HepG2 (cell line): Measurements from ENCODE around the gene CTNNA3. TPM values are rescaled to one million over a fixed set of nuclear protein-coding genes. Genes with fewer than 3 reads are reported as not detected.

Source experiments
- ATAC-seq: fragments of 200-7000 bp; cut with Tn5 transposase; 3 replicates; pipeline ENCODE4 v1.9.1; 2020; ENCODE audit warnings: mild to moderate bottlenecking, moderate library complexity
- BruUV-seq: library from RNA; stranded (reverse); fragments of 400-500 nt; replicated peaks from 2 replicates; lab custom pipeline; 2021; lab: Mats Ljungman, UMichigan
- CTCF ChIA-PET: fragments of 300-600 bp; formaldehyde crosslinking; extraction: SDS; loops from one replicate; lab custom pipeline; 2021; ENCODE audit warnings: low total read pairs, inconsistent platforms, low intra/inter-chr PET ratio; lab: Yijun Ruan, JAX
- POLR2A ChIA-PET: fragments of 350-600 bp; sonication (Branson Sonifier 250); formaldehyde crosslinking; loops from one replicate; lab custom pipeline; 2020; ENCODE audit warnings: antibody characterized with exemption, inconsistent platforms; lab: Yijun Ruan, JAX
- DNase-seq: peaks from one replicate; pipeline ENCODE4 v3.0.0-alpha.2; 2015; ENCODE audit warnings: low spot score
- FAIRE-seq: peaks from 3 replicates; lab custom pipeline; 2011; peaks lifted over from hg19 to GRCh38; lab: Jason Lieb, UNC
- H2AFZ ChIP-seq: one replicate; pipeline ENCODE4 v1.6.1; 2011; ENCODE audit warnings: low read length, inconsistent platforms
- H3K27ac ChIP-seq: fragments of 300-600 bp; 3 replicates; pipeline ENCODE4 v1.8.0; 2011; ENCODE audit warnings: mixed run types, mild to moderate bottlenecking, mixed read lengths, low read length, inconsistent platforms; ENCODE audit not compliant: insufficient read depth; ENCODE audit errors: extremely low read length
- H3K27me3 ChIP-seq, 2 experiments: fragments of 200-600 bp in 1 of 2; 2 replicates in 1 of 2; 3 replicates in 1 of 2; pipeline versions ENCODE4 v1.6.0 to v1.8.0; 2011; ENCODE audit warnings: low read length in 2 of 2, mild to moderate bottlenecking in 2 of 2, moderate library complexity in 2 of 2, inconsistent platforms in 1 of 2; ENCODE audit not compliant: insufficient read depth in 2 of 2, control insufficient read depth in 1 of 2
- H3K36me3 ChIP-seq, 2 experiments: fragments of 200-600 bp in 1 of 2; replicated peaks in 1 of 2; 2 replicates in 1 of 2; 3 replicates in 1 of 2; pipeline versions ENCODE4 v1.5.1 to v1.8.0; 2011; ENCODE audit warnings: low read length in 2 of 2, inconsistent platforms in 1 of 2; ENCODE audit not compliant: insufficient read depth in 2 of 2, control insufficient read depth in 1 of 2
- H3K4me1 ChIP-seq: 2 replicates; pipeline ENCODE4 v1.5.1; 2012; ENCODE audit warnings: low read length, inconsistent platforms; ENCODE audit not compliant: insufficient read depth
- H3K4me2 ChIP-seq: 2 replicates; pipeline ENCODE4 v1.6.0; 2011; ENCODE audit warnings: low read depth, low read length, inconsistent platforms
- H3K4me3 ChIP-seq, 3 experiments: fragments of 200-600 bp in 1 of 3; sonication (generic), shearing (Covaris generic) in 1 of 3; replicated peaks in 1 of 3; 2 replicates each; pipeline ENCODE4 v1.5.1; 2011 to 2016; ENCODE audit warnings: low read length in 3 of 3, inconsistent platforms in 2 of 3, low read depth in 2 of 3, mild to moderate bottlenecking in 2 of 3, control low read depth in 1 of 3, mixed read lengths in 1 of 3; ENCODE audit not compliant: insufficient read depth in 1 of 3
- H3K79me2 ChIP-seq: one replicate; pipeline ENCODE4 v1.6.1; 2011; ENCODE audit warnings: low read length, inconsistent platforms; ENCODE audit not compliant: insufficient read depth
- H3K9ac ChIP-seq: 2 replicates; pipeline ENCODE4 v1.6.0; 2011; ENCODE audit warnings: mild to moderate bottlenecking, low read depth, low read length, inconsistent platforms; ENCODE audit not compliant: insufficient read depth
- H3K9me3 ChIP-seq: 2 replicates; pipeline ENCODE4 v1.5.1; 2012; ENCODE audit warnings: mild to moderate bottlenecking, low read length
- H4K20me1 ChIP-seq: 2 replicates; pipeline ENCODE4 v1.6.0; 2011; ENCODE audit warnings: inconsistent platforms, mild to moderate bottlenecking, low read length, moderate library complexity; ENCODE audit not compliant: insufficient read depth
- AGO2 ChIP-seq: fragments of 200-400 bp; formaldehyde crosslinking; optimal IDR thresholded peaks from 2 replicates; pipeline ENCODE3; 2017; ENCODE audit warnings: mild to moderate bottlenecking, low read depth, low read length, moderate library complexity
- ATF3 ChIP-seq: sonication (generic); formaldehyde crosslinking; IDR thresholded peaks from 2 replicates; pipeline ENCODE4 v1.4.0; 2020; ENCODE audit warnings: missing genetic modification reagents
- BHLHE40 ChIP-seq: IDR thresholded peaks from 2 replicates; pipeline ENCODE4 v1.6.1; 2011; ENCODE audit warnings: low read length, improper control_type of control experiment
- CREM ChIP-seq, 2 experiments: sonication (generic) in 1 of 2; formaldehyde crosslinking in 1 of 2; IDR thresholded peaks; 2 replicates each; pipeline versions ENCODE4 v1.4.0 to v1.6.1; 2016 to 2020; ENCODE audit warnings: antibody characterized with exemption in 1 of 2, mild to moderate bottlenecking in 1 of 2, missing genetic modification reagents in 1 of 2
- TCF12 ChIP-seq, 2 experiments: fragments of 450-650 bp in 1 of 2; sonication (generic) in 1 of 2; formaldehyde crosslinking in 1 of 2; IDR thresholded peaks; 2 replicates each; pipeline versions ENCODE4 v1.6.1 to v1.8.0; 2017 to 2022; ENCODE audit warnings: antibody characterized with exemption in 1 of 2, mild to moderate bottlenecking in 1 of 2, missing genetic modification reagents in 1 of 2, moderate library complexity in 1 of 2
- TP53 ChIP-seq: sonication (generic); formaldehyde crosslinking; conservative IDR thresholded peaks from 2 replicates; pipeline ENCODE4 v1.4.0; 2020; ENCODE audit warnings: missing genetic modification reagents
- ZBTB7A ChIP-seq: sonication (generic); formaldehyde crosslinking; IDR thresholded peaks from 2 replicates; pipeline ENCODE4 v1.8.0; 2022; ENCODE audit warnings: mild to moderate bottlenecking, missing genetic modification reagents
- ZNF20 ChIP-seq: sonication (generic); formaldehyde crosslinking; IDR thresholded peaks from 2 replicates; pipeline ENCODE4 v1.4.0; 2020; ENCODE audit warnings: mild to moderate bottlenecking, moderate library complexity, missing genetic modification reagents
- ZNF564 ChIP-seq: sonication (generic); formaldehyde crosslinking; IDR thresholded peaks from 2 replicates; pipeline ENCODE4 v1.8.1; 2023; ENCODE audit warnings: mild to moderate bottlenecking, missing genetic modification reagents
- ZNF572 ChIP-seq: sonication (generic); formaldehyde crosslinking; IDR thresholded peaks from 2 replicates; pipeline ENCODE4 v1.5.1; 2020; ENCODE audit warnings: mild to moderate bottlenecking, missing genetic modification reagents
- ZNF629 ChIP-seq: sonication (generic); formaldehyde crosslinking; conservative IDR thresholded peaks from 2 replicates; pipeline ENCODE4 v1.5.0; 2020; ENCODE audit warnings: missing genetic modification reagents
- ZNF891 ChIP-seq: sonication (generic); formaldehyde crosslinking; IDR thresholded peaks from 2 replicates; pipeline ENCODE4 v1.5.0; 2020; ENCODE audit warnings: mild to moderate bottlenecking, missing genetic modification reagents
- WGBS: methylation state at CpG from one replicate; pipeline ENCODE4 v1.1.6; 2017; ENCODE audit warnings: low lambda C conversion rate; 5-methylcytosine and 5-hydroxymethylcytosine counted together
- in situ Hi-C: cut with HindIII; loops from 2 replicates; pipeline ENCODE4 v1.10.0; 2017; ENCODE audit warnings: low pct_unique_long_range_greater_than_20kb; ENCODE audit not compliant: extremely low pct_ligation_motif_present
- intact Hi-C: fragments of 100-400 bp; cut with micrococcal nuclease; formaldehyde crosslinking; loops from one replicate; pipeline ENCODE4 v1.10.0; 2022; ENCODE audit not compliant: unreplicated experiment
- polyA plus RNA-seq, 8 experiments: library from polyadenylated mRNA; depleted of rRNA in 3 of 8; stranded (reverse) in 7 of 8; unstranded in 1 of 8; fragments of >200 nt; fragmentation: Illumina TruSeq in 4 of 8; extraction: Trizol in 4 of 8; gene quantifications; 2 replicates each; pipeline versions ENCODE4 v1.2.1 to v1.2.3, GENCODE V29; 2011 to 2016; ENCODE audit warnings: low read depth in 4 of 8, missing spikeins in 1 of 8, mixed read lengths in 1 of 8; ENCODE audit not compliant: insufficient read depth in 1 of 8
- total RNA-seq, 5 experiments: library from RNA; depleted of rRNA; stranded (reverse); fragments of >200 nt; fragmentation: Illumina TruSeq; extraction: Trizol; gene quantifications; 2 replicates each; pipeline ENCODE4 v1.2.3, GENCODE V29; 2016; ENCODE audit warnings: low read depth in 1 of 5

The CTNNA3 gene
- total and polyA plus RNA-seq, 2 of the 13 experiments (the other 11 are each of a cell fraction or from before 2014, with no cell fraction given) = not detected

GRCh38 chr10:65894379-65894778 lies 1801.6 kb downstream of the CTNNA3 start:
- DNase-seq (no peak), FAIRE-seq (no peak), ATAC-seq (no peak)
- Histone ChIP-seq H3K27ac (no peak overlapping the region), H3K36me3 (no peaks in the 10 kb centered on the region), H3K79me2 (no peaks in the 10 kb centered on the region), H4K20me1 (no peaks in the 10 kb centered on the region), H3K4me1 (no peaks in the 10 kb centered on the region), H3K9ac (no peak overlapping the region), H3K9me3 (no peaks in the 10 kb centered on the region), H3K27me3 (no peaks in the 10 kb centered on the region), H3K4me3 (no peak overlapping the region), H2AFZ (no peak overlapping the region), H3K4me2 (no peak overlapping the region)
- TF ChIP-seq ZNF564 (CRISPR knock-in tag) = no peak
- TF ChIP-seq BHLHE40 = no peak
- TF ChIP-seq ZNF629 (CRISPR knock-in tag) = no peak
- TF ChIP-seq CREM (IDR thresholded peaks at IDR 0.05) = no peak
- TF ChIP-seq CREM (CRISPR knock-in tag; IDR thresholded peaks at IDR 0.05) = no peak
- TF ChIP-seq ZNF20 (CRISPR knock-in tag) = no peak
- TF ChIP-seq TCF12 (IDR thresholded peaks at IDR 0.05) = no peak
- TF ChIP-seq TCF12 (CRISPR knock-in tag; IDR thresholded peaks at IDR 0.05) = no peak
- TF ChIP-seq ZNF891 (CRISPR knock-in tag) = no peak
- TF ChIP-seq AGO2 = no peak
- TF ChIP-seq ATF3 (CRISPR knock-in tag) = no peak
- TF ChIP-seq ZBTB7A (CRISPR knock-in tag) = no peak
- TF ChIP-seq TP53 (CRISPR knock-in tag) = no peak
- TF ChIP-seq ZNF572 = no peak
- 4% methylated on average over 4 of the region's 4 CpGs for WGBS
- ChIA-PET POLR2A (no interaction called here), CTCF (no interaction called here)
- in situ Hi-C loops (no loop called here), intact Hi-C loops (no loop called here)
- BruUV-seq = no TSS peak
